K562 (cell line): ENCODE data around the gene MEGF11. TPM values are rescaled to one million over a fixed set of nuclear protein-coding genes. Genes with fewer than 3 reads are reported as not detected.

Experiments used
- ATAC-seq: fragments of 200-7000 bp; cut with Tn5 transposase; 3 replicates; pipeline ENCODE4 v1.9.1; 2020; ENCODE audit warnings: moderate library complexity
- BruUV-seq: library from RNA; stranded (reverse); fragments of 400-500 nt; replicated peaks from 2 replicates; lab custom pipeline; 2021; lab: Mats Ljungman, UMichigan
- CTCF ChIA-PET: fragments of 300-600 bp; formaldehyde crosslinking; extraction: SDS; loops from one replicate; lab custom pipeline; 2021; ENCODE audit warnings: low intra/inter-chr PET ratio; lab: Yijun Ruan, JAX
- POLR2A ChIA-PET: fragments of 300-600, 350-650 bp; sonication (Branson Sonifier 250); formaldehyde crosslinking; extraction: SDS; loops from one replicate; lab custom pipeline; 2021; ENCODE audit warnings: antibody characterized with exemption, inconsistent platforms; lab: Yijun Ruan, JAX
- DNase-seq, 4 experiments: peaks; one replicate each; pipeline versions ENCODE4 v3.0.0 to v3.0.0-alpha.2; 2011 to 2018; ENCODE audit warnings: low spot score in 3 of 4, mixed read lengths in 3 of 4; ENCODE audit errors: extremely low read depth in 1 of 4
- FAIRE-seq: peaks from 2 replicates; lab custom pipeline; 2011; peaks lifted over from hg19 to GRCh38; lab: Jason Lieb, UNC
- H2AFZ ChIP-seq: 2 replicates; pipeline ENCODE4 v1.6.0; 2011; ENCODE audit warnings: low read depth, low read length, control low read depth, inconsistent platforms
- H3K27ac ChIP-seq: fragments of 200-600 bp; 3 replicates; pipeline ENCODE4 v1.8.0; 2011; ENCODE audit warnings: low read depth, mild to moderate bottlenecking, control low read depth, inconsistent platforms, low read length, moderate library complexity, mixed read lengths; ENCODE audit errors: extremely low read depth
- H3K27me3 ChIP-seq, 2 experiments: fragments of 300-600 bp in 1 of 2; 2 replicates in 1 of 2; 3 replicates in 1 of 2; pipeline versions ENCODE4 v1.6.0 to v1.8.0; 2011; ENCODE audit warnings: inconsistent platforms in 2 of 2, low read length in 2 of 2, mild to moderate bottlenecking in 1 of 2, mixed read lengths in 1 of 2, moderate library complexity in 1 of 2; ENCODE audit not compliant: control insufficient read depth in 2 of 2, insufficient read depth in 2 of 2
- H3K36me3 ChIP-seq: fragments of 300-600 bp; 3 replicates; pipeline ENCODE4 v1.8.0; 2011; ENCODE audit warnings: mild to moderate bottlenecking, low read length, inconsistent platforms; ENCODE audit not compliant: control insufficient read depth, insufficient read depth
- H3K4me1 ChIP-seq, 2 experiments: fragments of 200-600 bp in 1 of 2; replicated peaks in 1 of 2; 2 replicates in 1 of 2; 3 replicates in 1 of 2; pipeline versions ENCODE4 v1.5.1 to v1.8.0; 2011; ENCODE audit warnings: inconsistent platforms in 2 of 2, low read length in 2 of 2, mild to moderate bottlenecking in 1 of 2, mixed read lengths in 1 of 2, moderate library complexity in 1 of 2; ENCODE audit not compliant: control insufficient read depth in 2 of 2, insufficient read depth in 2 of 2
- H3K4me2 ChIP-seq: 2 replicates; pipeline ENCODE4 v1.6.1; 2011; ENCODE audit warnings: low read length, control low read depth, inconsistent platforms, mixed read lengths; ENCODE audit not compliant: insufficient read depth
- H3K4me3 ChIP-seq: fragments of 200-600 bp; sonication (generic), shearing (Covaris generic); 2 replicates; pipeline ENCODE4 v1.5.1; 2016; ENCODE audit warnings: control low read depth, inconsistent platforms
- H3K79me2 ChIP-seq: fragments of 200-600 bp; 3 replicates; pipeline ENCODE4 v1.8.0; 2011; ENCODE audit warnings: low read length, inconsistent platforms; ENCODE audit not compliant: control insufficient read depth, insufficient read depth
- H3K9ac ChIP-seq, 2 experiments: 2 replicates each; pipeline versions ENCODE4 v1.6.0 to v1.6.1; 2011; ENCODE audit warnings: low read depth in 2 of 2, low read length in 2 of 2, control low read depth in 1 of 2, inconsistent platforms in 1 of 2, mild to moderate bottlenecking in 1 of 2, mixed read lengths in 1 of 2; ENCODE audit not compliant: insufficient read depth in 1 of 2
- H3K9me1 ChIP-seq: one replicate; pipeline ENCODE4 v1.6.0; 2011; ENCODE audit warnings: inconsistent platforms, mild to moderate bottlenecking, low read length, moderate library complexity; ENCODE audit not compliant: control insufficient read depth, insufficient read depth
- H3K9me3 ChIP-seq: replicated peaks from 2 replicates; pipeline ENCODE4 v1.5.1; 2011; ENCODE audit warnings: low read depth, low read length, inconsistent platforms; ENCODE audit not compliant: control insufficient read depth, insufficient read depth
- H4K20me1 ChIP-seq: replicated peaks from 2 replicates; pipeline ENCODE4 v1.6.1; 2011; ENCODE audit warnings: low read length, inconsistent platforms, mixed read lengths; ENCODE audit not compliant: control insufficient read depth, insufficient read depth
- BCL6 ChIP-seq: fragments of 250-450 bp; sonication (Bioruptor Pico); IDR thresholded peaks from 2 replicates; pipeline ENCODE4 v1.4.0; 2020
- BRCA1 ChIP-seq, 2 experiments: fragments of 450-650 bp in 1 of 2; sonication (generic) in 1 of 2; formaldehyde crosslinking in 1 of 2; IDR thresholded peaks; 2 replicates each; pipeline versions ENCODE4 v1.5.0 to v1.6.1; 2017 to 2020; ENCODE audit warnings: mild to moderate bottlenecking in 1 of 2, missing genetic modification reagents in 1 of 2
- CLOCK ChIP-seq: fragments of 250-450 bp; sonication (Bioruptor Pico); IDR thresholded peaks from 2 replicates; pipeline ENCODE4 v1.4.0; 2020; ENCODE audit warnings: mild to moderate bottlenecking, moderate library complexity, borderline replicate concordance
- ERF ChIP-seq: fragments of 450-650 bp; formaldehyde crosslinking; IDR thresholded peaks from 2 replicates; pipeline ENCODE4 v1.4.0; 2020; ENCODE audit warnings: mild to moderate bottlenecking, mixed read lengths
- FOXJ3 ChIP-seq: sonication (generic); formaldehyde crosslinking; IDR thresholded peaks from 2 replicates; pipeline ENCODE4 v1.4.0; 2020; ENCODE audit warnings: mild to moderate bottlenecking, missing genetic modification reagents
- HNRNPL ChIP-seq: fragments of 200-400 bp; formaldehyde crosslinking; IDR thresholded peaks from 2 replicates; pipeline ENCODE4 v1.6.1; 2017; ENCODE audit warnings: low read depth, mild to moderate bottlenecking, low read length
- KLF10 ChIP-seq: fragments of 250-450 bp; sonication (Bioruptor Pico); IDR thresholded peaks from 2 replicates; pipeline ENCODE4 v1.6.1; 2021; ENCODE audit warnings: matching md5 sums
- NFIC ChIP-seq: fragments of 450-650 bp; IDR thresholded peaks from 2 replicates; pipeline ENCODE4 v1.6.1; 2017; ENCODE audit warnings: mild to moderate bottlenecking, inconsistent platforms
- PPARD ChIP-seq: fragments of 250-450 bp; sonication (Bioruptor Pico); IDR thresholded peaks from 2 replicates; pipeline ENCODE4 v1.8.0; 2022; ENCODE audit warnings: inconsistent platforms, mild to moderate bottlenecking, moderate library complexity
- SMAD3 ChIP-seq: fragments of 450-650 bp; formaldehyde crosslinking; conservative IDR thresholded peaks from 2 replicates; pipeline ENCODE4 v1.4.0; 2020; ENCODE audit warnings: mild to moderate bottlenecking
- ZNF384 ChIP-seq: IDR thresholded peaks from 2 replicates; pipeline ENCODE4 v1.6.1; 2012; ENCODE audit warnings: low read depth, low read length, improper control_type of control experiment
- ZNF583 ChIP-seq: fragments of 250-450 bp; sonication (Bioruptor Pico); IDR thresholded peaks from 2 replicates; pipeline ENCODE4 v1.4.0; 2020
- ZNF695 ChIP-seq: fragments of 450-650 bp; formaldehyde crosslinking; IDR thresholded peaks from 2 replicates; pipeline ENCODE4 v1.4.0; 2020; ENCODE audit warnings: mild to moderate bottlenecking, moderate library complexity
- ZSCAN29 ChIP-seq: fragments of 450-650 bp; IDR thresholded peaks from 2 replicates; pipeline ENCODE4 v1.6.1; 2017
- ZZZ3 ChIP-seq: fragments of 450-650 bp; IDR thresholded peaks from 2 replicates; pipeline ENCODE4 v1.6.1; 2016; ENCODE audit warnings: antibody characterized with exemption, mild to moderate bottlenecking, moderate library complexity
- WGBS: fragments of 100-300 bp; shearing (Covaris generic); methylation state at CpG from one replicate; pipeline ENCODE4 v1.1.6; 2016; ENCODE audit warnings: low coverage, mixed read lengths; ENCODE audit not compliant: insufficient coverage; ENCODE audit errors: missing lambda C conversion rate; 5-methylcytosine and 5-hydroxymethylcytosine counted together
- in situ Hi-C: fragments of 300-500 bp; cut with MboI; formaldehyde crosslinking; loops from 4 replicates; pipeline ENCODE4 v1.15.0; 2018; ENCODE audit warnings: inconsistent platforms, mixed read lengths
- intact Hi-C: fragments of 100-400 bp; cut with micrococcal nuclease; formaldehyde crosslinking; loops from 2 replicates; pipeline ENCODE4 v1.14.2; 2022
- polyA plus RNA-seq, 8 experiments: library from polyadenylated mRNA; depleted of rRNA in 4 of 8; stranded (reverse) in 5 of 8; unstranded in 3 of 8; fragments of >200 nt; fragmentation: Nextera tagmentation in 2 of 8; fragmentation: Illumina TruSeq in 1 of 8; extraction: Ambion mirVana in 2 of 8; extraction: Trizol in 1 of 8; gene quantifications; 2 replicates each; pipeline versions ENCODE4 v1.2.1 to v1.2.3, GENCODE V29; 2011 to 2014; ENCODE audit warnings: inconsistent platforms in 1 of 8, missing spikeins in 1 of 8
- total RNA-seq, 7 experiments: library from RNA; depleted of rRNA in 6 of 7; stranded (reverse); fragments of >200 nt in 6 of 7; fragmentation: Illumina TruSeq in 2 of 7; extraction: Trizol in 2 of 7; gene quantifications; 2 replicates each; pipeline versions ENCODE4 v1.2.1 to v1.2.3, GENCODE V29; 2011 to 2021; ENCODE audit warnings: low replicate concordance in 1 of 7
- TF ChIP-seq, protein P1 (sequence below): fragments of 250-450 bp; sonication (Bioruptor Pico); IDR thresholded peaks from 2 replicates; pipeline ENCODE4 v1.5.0; 2020; ENCODE audit warnings: mild to moderate bottlenecking, borderline replicate concordance

Gene MEGF11
- total and polyA plus RNA-seq, 9 of the 15 experiments (the other 6 are each of a cell fraction or from before 2014, with no cell fraction given) = 0.06 to 0.23 (median 0.20) TPM; not detected in 6

DNA sequence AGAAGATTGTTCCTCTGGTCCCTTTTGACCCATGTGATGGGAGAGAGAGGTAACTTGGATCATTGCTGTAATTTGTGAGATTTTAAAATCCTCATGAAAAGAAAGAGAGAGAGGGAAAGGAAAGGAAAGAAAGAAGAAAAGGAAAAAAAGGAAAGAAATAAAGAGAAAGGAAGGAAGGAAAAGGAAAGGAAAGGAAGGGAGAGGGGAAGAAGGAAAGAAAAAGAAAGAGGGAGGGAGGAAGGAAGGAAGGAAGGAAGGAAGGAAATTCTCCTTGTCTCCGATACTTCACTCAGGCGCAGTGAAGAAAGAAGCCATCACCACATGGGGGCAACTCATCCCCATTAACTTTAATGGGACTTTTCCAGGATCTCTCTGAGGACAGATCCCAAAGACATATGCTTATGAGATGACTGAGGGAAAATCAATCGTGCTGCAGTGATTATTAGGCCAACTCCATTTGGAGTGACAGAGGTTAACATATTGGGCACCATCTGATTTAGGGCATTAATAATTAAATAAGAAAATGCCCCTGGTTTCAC, 123.0 kb downstream of the MEGF11 start (continued):
- TF ChIP-seq SMAD3 (CRISPR knock-in tag) (no peak), ZZZ3 (no peak), BRCA1 (IDR thresholded peaks at IDR 0.05) (no peak), BRCA1 (CRISPR knock-in tag; IDR thresholded peaks at IDR 0.05) (no peak)

- in situ Hi-C loops = no loop called here
- Histone ChIP-seq H3K79me2 (no peaks in the 10 kb centered on the region), H3K4me1 (no peaks in the 10 kb centered on the region), H3K27ac (no peak overlapping the region), H3K9ac (no peak overlapping the region), H3K4me2 (no peak overlapping the region), H3K27me3 (peaks cover 35 to 85% of the 10 kb centered on the region in 2 experiments; a peak in 4 of 5 replicates), H3K9me3 (no peaks in the 10 kb centered on the region), H2AFZ (no peak overlapping the region), H4K20me1 (peaks cover 21% of the 10 kb centered on the region; the same call in 1 of the 2 replicates), H3K9me1 (peaks cover 4% of the 10 kb centered on the region), H3K36me3 (no peaks in the 10 kb centered on the region), H3K4me3 (no peak overlapping the region)
- CTCF ChIA-PET = no interaction called here
- FAIRE-seq (no peak), ATAC-seq (no peak), DNase-seq (no peak)
- WGBS = 2% methylated on average over 7 of the region's 7 CpGs
- intact Hi-C loops = no loop called here
- POLR2A ChIA-PET = interaction anchor here (0.7 kb wide), 1 partner anchor 504 kb away, joined by 3 read pairs; no protein-coding TSS in a partner anchor
- TF ChIP-seq ZNF695 (no peak), HNRNPL (no peak), ZNF583 (CRISPR knock-in tag) (no peak), CLOCK (CRISPR knock-in tag) (no peak), PPARD (CRISPR knock-in tag) (no peak), ZNF384 (no peak), KLF10 (CRISPR knock-in tag) (no peak), ERF (no peak), FOXJ3 (CRISPR knock-in tag) (no peak), NFIC (no peak), BCL6 (no peak), ZSCAN29 (no peak)
- TF ChIP-seq, protein P1, sequence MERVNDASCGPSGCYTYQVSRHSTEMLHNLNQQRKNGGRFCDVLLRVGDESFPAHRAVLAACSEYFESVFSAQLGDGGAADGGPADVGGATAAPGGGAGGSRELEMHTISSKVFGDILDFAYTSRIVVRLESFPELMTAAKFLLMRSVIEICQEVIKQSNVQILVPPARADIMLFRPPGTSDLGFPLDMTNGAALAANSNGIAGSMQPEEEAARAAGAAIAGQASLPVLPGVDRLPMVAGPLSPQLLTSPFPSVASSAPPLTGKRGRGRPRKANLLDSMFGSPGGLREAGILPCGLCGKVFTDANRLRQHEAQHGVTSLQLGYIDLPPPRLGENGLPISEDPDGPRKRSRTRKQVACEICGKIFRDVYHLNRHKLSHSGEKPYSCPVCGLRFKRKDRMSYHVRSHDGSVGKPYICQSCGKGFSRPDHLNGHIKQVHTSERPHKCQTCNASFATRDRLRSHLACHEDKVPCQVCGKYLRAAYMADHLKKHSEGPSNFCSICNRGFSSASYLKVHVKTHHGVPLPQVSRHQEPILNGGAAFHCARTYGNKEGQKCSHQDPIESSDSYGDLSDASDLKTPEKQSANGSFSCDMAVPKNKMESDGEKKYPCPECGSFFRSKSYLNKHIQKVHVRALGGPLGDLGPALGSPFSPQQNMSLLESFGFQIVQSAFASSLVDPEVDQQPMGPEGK (CRISPR knock-in tag) = no peak
- BruUV-seq = no TSS peak
Measured at GRCh38 chr15:66129586-66129985, 124.0 kb downstream of the MEGF11 start.
